K562 (cell line): Measurements from ENCODE around the gene IL12RB1. TPM values are rescaled to one million over a fixed set of nuclear protein-coding genes. Genes with fewer than 3 reads are reported as not detected.

Source experiments
- ATF1 ChIP-seq, 2 experiments: fragments of 450-650 bp in 1 of 2; IDR thresholded peaks; 2 replicates each; pipeline ENCODE4 v1.6.1; 2016; ENCODE audit warnings: missing compliant biosample characterization in 1 of 2, missing genetic modification characterization in 1 of 2
- DMBX1 ChIP-seq: fragments of 250-450 bp; sonication (Bioruptor Pico); IDR thresholded peaks from 2 replicates; pipeline ENCODE4 v1.8.0; 2022; ENCODE audit warnings: inconsistent platforms, mild to moderate bottlenecking, moderate library complexity, borderline replicate concordance
- ELF1 ChIP-seq: fragments of 200-800 bp; sonication (Bioruptor generic); IDR thresholded peaks from 2 replicates; pipeline ENCODE4 v1.6.1; 2016; ENCODE audit warnings: missing genetic modification characterization, missing compliant biosample characterization
- GATAD2A ChIP-seq: fragments of 450-650 bp; IDR thresholded peaks from 2 replicates; pipeline ENCODE4 v1.6.1; 2017
- MAFF ChIP-seq: IDR thresholded peaks from 2 replicates; pipeline ENCODE4 v1.6.1; 2012; ENCODE audit warnings: low read length, improper control_type of control experiment
- POLR2AphosphoS2 ChIP-seq: IDR thresholded peaks from 2 replicates; pipeline ENCODE4 v1.6.1; 2012; ENCODE audit warnings: low read length, improper control_type of control experiment
- POLR3A ChIP-seq: IDR thresholded peaks from 2 replicates; pipeline ENCODE4 v1.6.1; 2011; ENCODE audit warnings: borderline replicate concordance, mild to moderate bottlenecking, moderate library complexity; ENCODE audit not compliant: insufficient read length, insufficient read depth; ENCODE audit errors: extremely low read depth
- RAD51 ChIP-seq: fragments of 450-650 bp; IDR thresholded peaks from 2 replicates; pipeline ENCODE4 v1.7.1; 2016; ENCODE audit warnings: low read depth, mild to moderate bottlenecking, borderline replicate concordance
- SRSF7 ChIP-seq: fragments of 200-400 bp; formaldehyde crosslinking; optimal IDR thresholded peaks from 2 replicates; pipeline ENCODE3; 2017; ENCODE audit warnings: mild to moderate bottlenecking, low read depth, low read length
- TEAD4 ChIP-seq, 2 experiments: sonication (generic) in 1 of 2; formaldehyde crosslinking in 1 of 2; IDR thresholded peaks; 2 replicates each; pipeline versions ENCODE4 v1.6.1 to v1.8.0; 2012 to 2022; ENCODE audit warnings: borderline replicate concordance in 1 of 2, inconsistent platforms in 1 of 2, low read length in 1 of 2, mild to moderate bottlenecking in 1 of 2, missing genetic modification reagents in 1 of 2
- XRCC4 ChIP-seq: IDR thresholded peaks from one replicate; pipeline ENCODE4 v1.6.1; 2011; ENCODE audit not compliant: insufficient read depth, insufficient read length; ENCODE audit errors: extremely low read depth
- ZNF165 ChIP-seq: fragments of 250-450 bp; sonication (Bioruptor Pico); IDR thresholded peaks from 2 replicates; pipeline ENCODE4 v1.4.0; 2020; ENCODE audit warnings: borderline replicate concordance
- ZNF384 ChIP-seq: IDR thresholded peaks from 2 replicates; pipeline ENCODE4 v1.6.1; 2012; ENCODE audit warnings: low read depth, low read length, improper control_type of control experiment
- polyA plus RNA-seq, 8 experiments: library from polyadenylated mRNA; depleted of rRNA in 4 of 8; stranded (reverse) in 5 of 8; unstranded in 3 of 8; fragments of >200 nt; fragmentation: Nextera tagmentation in 2 of 8; fragmentation: Illumina TruSeq in 1 of 8; extraction: Ambion mirVana in 2 of 8; extraction: Trizol in 1 of 8; gene quantifications; 2 replicates each; pipeline versions ENCODE4 v1.2.1 to v1.2.3, GENCODE V29; 2011 to 2014; ENCODE audit warnings: inconsistent platforms in 1 of 8, missing spikeins in 1 of 8
- total RNA-seq, 7 experiments: library from RNA; depleted of rRNA in 6 of 7; stranded (reverse); fragments of >200 nt in 6 of 7; fragmentation: Illumina TruSeq in 2 of 7; extraction: Trizol in 2 of 7; gene quantifications; 2 replicates each; pipeline versions ENCODE4 v1.2.1 to v1.2.3, GENCODE V29; 2011 to 2021; ENCODE audit warnings: low replicate concordance in 1 of 7
- TF ChIP-seq, protein P1 (sequence below): fragments of 450-650 bp; IDR thresholded peaks from 2 replicates; pipeline ENCODE4 v1.6.1; 2018; ENCODE audit not compliant: partially characterized antibody
- TF ChIP-seq, protein P2 (sequence below), 2 experiments: fragments of 450-650 bp; formaldehyde crosslinking in 1 of 2; IDR thresholded peaks; 2 replicates each; pipeline versions ENCODE4 v1.4.0 to v1.6.1; 2014 to 2020; ENCODE audit warnings: mild to moderate bottlenecking in 2 of 2, borderline replicate concordance in 1 of 2, low read depth in 1 of 2

The IL12RB1 gene
- total and polyA plus RNA-seq, 9 of the 15 experiments (the other 6 are each of a cell fraction or from before 2014, with no cell fraction given), result 0.04 to 0.07 (median 0.06) TPM; not detected in 5

DNA sequence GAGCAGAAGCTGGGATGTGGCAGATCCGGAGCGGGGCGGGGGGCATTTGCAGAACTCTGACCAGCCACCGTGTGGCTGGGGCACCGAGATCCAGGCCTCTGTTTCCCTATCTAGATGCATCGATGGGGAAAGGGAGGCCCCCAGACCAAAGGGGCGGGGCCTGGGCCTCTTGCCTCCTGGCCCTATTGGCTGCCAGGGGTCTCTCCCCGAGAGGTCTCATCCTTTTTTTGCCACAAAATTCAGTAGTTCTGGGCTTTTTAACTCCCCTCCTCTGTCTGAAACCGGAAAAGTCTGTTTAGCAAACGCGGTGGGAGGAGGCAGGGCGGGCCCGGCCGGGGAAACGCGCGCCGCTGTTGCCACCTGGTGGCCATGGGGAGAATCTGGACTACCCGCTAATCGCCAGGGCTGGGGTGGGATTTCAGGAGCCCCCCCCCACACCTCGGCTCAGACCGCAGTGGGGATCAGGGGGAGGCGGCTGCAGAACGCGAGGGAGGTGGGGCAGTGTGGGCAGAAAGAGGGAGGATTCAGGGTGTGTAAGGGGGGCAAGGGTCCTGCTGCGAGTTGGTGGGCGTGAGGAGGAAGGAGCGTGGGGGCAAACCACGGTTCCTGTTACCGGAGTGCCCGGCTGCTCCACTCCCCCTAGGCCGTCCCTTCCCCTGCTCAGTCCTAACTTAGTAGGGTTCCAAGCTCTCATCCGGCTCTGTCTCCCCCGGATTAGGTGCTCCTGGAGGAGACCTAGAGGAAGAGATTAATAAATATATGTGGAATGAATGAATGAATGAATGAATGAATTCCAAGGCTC is 28.3 kb downstream of the IL12RB1 start (continued):
- TF ChIP-seq XRCC4, result no peak
- TF ChIP-seq ZNF384, result 0 out of 2 replicates have a peak, but pooled peaks have one; percentile 7
- no peak for TF ChIP-seq RAD51
- no peak for TF ChIP-seq POLR2AphosphoS2
- TF ChIP-seq DMBX1 (CRISPR knock-in tag), result peak; percentile 39; the same call in 1 of the 2 replicates
- no peak for TF ChIP-seq ZNF165
- no peak for TF ChIP-seq TEAD4 (IDR thresholded peaks at IDR 0.05; ENCODE audit: low read length)
- no peak for TF ChIP-seq TEAD4 (CRISPR knock-in tag; IDR thresholded peaks at IDR 0.05; ENCODE audit: borderline replicate concordance)
- peak; percentile 55; the same call in 1 of the 2 replicates for TF ChIP-seq ELF1 (tag)
- TF ChIP-seq ATF1 (CRISPR knock-in tag; IDR thresholded peaks at IDR 0.05), result no peak
- 0 out of 2 replicates have a peak, but pooled peaks have one; percentile 18 for TF ChIP-seq ATF1 (tag; IDR thresholded peaks at IDR 0.05)
- TF ChIP-seq POLR3A, result no peak
- TF ChIP-seq SRSF7, result no peak
- TF ChIP-seq, protein P1, sequence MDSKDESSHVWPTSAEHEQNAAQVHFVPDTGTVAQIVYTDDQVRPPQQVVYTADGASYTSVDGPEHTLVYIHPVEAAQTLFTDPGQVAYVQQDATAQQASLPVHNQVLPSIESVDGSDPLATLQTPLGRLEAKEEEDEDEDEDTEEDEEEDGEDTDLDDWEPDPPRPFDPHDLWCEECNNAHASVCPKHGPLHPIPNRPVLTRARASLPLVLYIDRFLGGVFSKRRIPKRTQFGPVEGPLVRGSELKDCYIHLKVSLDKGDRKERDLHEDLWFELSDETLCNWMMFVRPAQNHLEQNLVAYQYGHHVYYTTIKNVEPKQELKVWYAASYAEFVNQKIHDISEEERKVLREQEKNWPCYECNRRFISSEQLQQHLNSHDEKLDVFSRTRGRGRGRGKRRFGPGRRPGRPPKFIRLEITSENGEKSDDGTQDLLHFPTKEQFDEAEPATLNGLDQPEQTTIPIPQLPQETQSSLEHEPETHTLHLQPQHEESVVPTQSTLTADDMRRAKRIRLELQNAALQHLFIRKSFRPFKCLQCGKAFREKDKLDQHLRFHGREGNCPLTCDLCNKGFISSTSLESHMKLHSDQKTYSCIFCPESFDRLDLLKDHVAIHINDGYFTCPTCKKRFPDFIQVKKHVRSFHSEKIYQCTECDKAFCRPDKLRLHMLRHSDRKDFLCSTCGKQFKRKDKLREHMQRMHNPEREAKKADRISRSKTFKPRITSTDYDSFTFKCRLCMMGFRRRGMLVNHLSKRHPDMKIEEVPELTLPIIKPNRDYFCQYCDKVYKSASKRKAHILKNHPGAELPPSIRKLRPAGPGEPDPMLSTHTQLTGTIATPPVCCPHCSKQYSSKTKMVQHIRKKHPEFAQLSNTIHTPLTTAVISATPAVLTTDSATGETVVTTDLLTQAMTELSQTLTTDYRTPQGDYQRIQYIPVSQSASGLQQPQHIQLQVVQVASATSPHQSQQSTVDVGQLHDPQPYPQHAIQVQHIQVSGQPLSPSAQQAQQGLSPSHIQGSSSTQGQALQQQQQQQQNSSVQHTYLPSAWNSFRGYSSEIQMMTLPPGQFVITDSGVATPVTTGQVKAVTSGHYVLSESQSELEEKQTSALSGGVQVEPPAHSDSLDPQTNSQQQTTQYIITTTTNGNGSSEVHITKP, result no peak
- no peak for TF ChIP-seq MAFF
- TF ChIP-seq GATAD2A, result peak; percentile 97
- TF ChIP-seq, protein P2, sequence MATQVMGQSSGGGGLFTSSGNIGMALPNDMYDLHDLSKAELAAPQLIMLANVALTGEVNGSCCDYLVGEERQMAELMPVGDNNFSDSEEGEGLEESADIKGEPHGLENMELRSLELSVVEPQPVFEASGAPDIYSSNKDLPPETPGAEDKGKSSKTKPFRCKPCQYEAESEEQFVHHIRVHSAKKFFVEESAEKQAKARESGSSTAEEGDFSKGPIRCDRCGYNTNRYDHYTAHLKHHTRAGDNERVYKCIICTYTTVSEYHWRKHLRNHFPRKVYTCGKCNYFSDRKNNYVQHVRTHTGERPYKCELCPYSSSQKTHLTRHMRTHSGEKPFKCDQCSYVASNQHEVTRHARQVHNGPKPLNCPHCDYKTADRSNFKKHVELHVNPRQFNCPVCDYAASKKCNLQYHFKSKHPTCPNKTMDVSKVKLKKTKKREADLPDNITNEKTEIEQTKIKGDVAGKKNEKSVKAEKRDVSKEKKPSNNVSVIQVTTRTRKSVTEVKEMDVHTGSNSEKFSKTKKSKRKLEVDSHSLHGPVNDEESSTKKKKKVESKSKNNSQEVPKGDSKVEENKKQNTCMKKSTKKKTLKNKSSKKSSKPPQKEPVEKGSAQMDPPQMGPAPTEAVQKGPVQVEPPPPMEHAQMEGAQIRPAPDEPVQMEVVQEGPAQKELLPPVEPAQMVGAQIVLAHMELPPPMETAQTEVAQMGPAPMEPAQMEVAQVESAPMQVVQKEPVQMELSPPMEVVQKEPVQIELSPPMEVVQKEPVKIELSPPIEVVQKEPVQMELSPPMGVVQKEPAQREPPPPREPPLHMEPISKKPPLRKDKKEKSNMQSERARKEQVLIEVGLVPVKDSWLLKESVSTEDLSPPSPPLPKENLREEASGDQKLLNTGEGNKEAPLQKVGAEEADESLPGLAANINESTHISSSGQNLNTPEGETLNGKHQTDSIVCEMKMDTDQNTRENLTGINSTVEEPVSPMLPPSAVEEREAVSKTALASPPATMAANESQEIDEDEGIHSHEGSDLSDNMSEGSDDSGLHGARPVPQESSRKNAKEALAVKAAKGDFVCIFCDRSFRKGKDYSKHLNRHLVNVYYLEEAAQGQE (IDR thresholded peaks at IDR 0.05; ENCODE audit: borderline replicate concordance), result peak; percentile 90
- TF ChIP-seq, protein P2 (CRISPR knock-in tag; IDR thresholded peaks at IDR 0.05; ENCODE audit: low read depth), result no peak
